Ovary (tissue), 3 donors: ENCODE results near the gene TMEM54.

Experiments used
- CTCF ChIP-seq, 3 donors: fragments of 450-650 bp in 2 of 3; fragments of 200-600 bp in 1 of 3; IDR thresholded peaks; one replicate each; pipeline versions ENCODE4 v1.5.1 to v1.8.0; 2016 to 2022; ENCODE audit warnings: antibody characterized with exemption in 3 of 3, mild to moderate bottlenecking in 1 of 3
- EP300 ChIP-seq: sonication (generic); formaldehyde crosslinking; IDR thresholded peaks from one replicate; pipeline ENCODE4 v1.6.1; 2017; ENCODE audit warnings: antibody characterized with exemption
- POLR2A ChIP-seq: fragments of 450-650 bp; IDR thresholded peaks from one replicate; pipeline ENCODE4 v1.6.1; 2017; ENCODE audit warnings: antibody characterized with exemption, mild to moderate bottlenecking, moderate library complexity
- donor health status: DM: no; HTN: no; CAD: no.

DNA sequence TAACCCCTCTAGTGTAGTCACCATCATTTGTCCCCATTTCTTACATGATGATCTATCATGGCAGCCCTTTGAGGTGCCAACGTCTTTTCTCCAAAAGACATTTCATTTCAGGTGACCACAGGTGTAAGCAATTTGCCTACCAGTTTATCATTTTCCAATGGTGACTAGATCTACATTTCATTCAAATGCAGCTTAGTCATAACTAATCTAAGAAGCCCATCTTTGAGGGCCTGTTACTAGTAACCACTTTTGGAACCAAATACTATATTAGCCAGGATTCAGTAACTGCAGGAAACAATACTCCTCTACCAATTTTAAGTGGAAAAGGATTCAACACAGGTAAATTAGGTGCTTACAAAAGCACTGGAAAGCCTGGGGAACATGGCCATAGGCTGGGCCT lies 30.6 kb upstream of the TMEM54 start:
- TF ChIP-seq EP300 (no peak), POLR2A (no peak), CTCF (IDR thresholded peaks at IDR 0.05) (no peak)
